IMR-90 (cell line): ENCODE measurements around the gene RFPL1. TPM values are rescaled to one million over a fixed set of nuclear protein-coding genes. Genes with fewer than 3 reads are reported as not detected.

ENCODE experiments used
- ATAC-seq: fragments of 200-7000 bp; cut with Tn5 transposase; 2 replicates; pipeline ENCODE4 v1.9.1; 2020; ENCODE audit warnings: low read depth, mild to moderate bottlenecking, moderate library complexity
- BruUV-seq: library from RNA; stranded (reverse); fragments of 400-500 nt; replicated peaks from 2 replicates; lab custom pipeline; 2021; lab: Mats Ljungman, UMichigan
- CTCF ChIA-PET: fragments of 300-600 bp; formaldehyde crosslinking; extraction: SDS; loops from one replicate; lab custom pipeline; 2021; ENCODE audit warnings: antibody characterized with exemption; lab: Yijun Ruan, JAX
- POLR2A ChIA-PET: fragments of 300-600 bp; sonication (Branson Sonifier 250); formaldehyde crosslinking; loops from one replicate; lab custom pipeline; 2022; ENCODE audit warnings: antibody characterized with exemption; ENCODE audit not compliant: unreplicated experiment; lab: Charles Lee
- DNase-seq: peaks from one replicate; pipeline ENCODE4 v3.0.0; 2013
- H2AFZ ChIP-seq: replicated peaks from 2 replicates; pipeline ENCODE3; 2013; ENCODE audit warnings: low read length, mild to moderate bottlenecking; ENCODE audit not compliant: poor library complexity
- H2AK5ac ChIP-seq: 2 replicates; pipeline ENCODE4 v1.6.1; 2013; ENCODE audit warnings: low read depth, low read length, inconsistent platforms
- H2AK9ac ChIP-seq: replicated peaks from 2 replicates; pipeline ENCODE3; 2013; ENCODE audit warnings: mild to moderate bottlenecking, low read depth, low read length, moderate library complexity; ENCODE audit not compliant: poor library complexity
- H2BK120ac ChIP-seq: 2 replicates; pipeline ENCODE4 v1.6.1; 2013; ENCODE audit warnings: low read depth, low read length, inconsistent platforms
- H2BK15ac ChIP-seq: 3 replicates; pipeline ENCODE4 v1.6.1; 2013; ENCODE audit warnings: low read depth, low read length, inconsistent platforms
- H2BK20ac ChIP-seq: 2 replicates; pipeline ENCODE4 v1.6.1; 2013; ENCODE audit warnings: low read depth, mild to moderate bottlenecking, inconsistent platforms, low read length, moderate library complexity
- H2BK5ac ChIP-seq: 2 replicates; pipeline ENCODE4 v1.6.1; 2013; ENCODE audit warnings: mild to moderate bottlenecking, low read depth, low read length, inconsistent platforms; ENCODE audit not compliant: poor library complexity, severe bottlenecking
- H3K14ac ChIP-seq: replicated peaks from 2 replicates; pipeline ENCODE4 v1.6.1; 2013; ENCODE audit warnings: low read depth, low read length, inconsistent platforms
- H3K18ac ChIP-seq: 2 replicates; pipeline ENCODE4 v1.6.1; 2013; ENCODE audit warnings: low read depth, low read length, control low read depth
- H3K23ac ChIP-seq: 2 replicates; pipeline ENCODE4 v1.6.1; 2013; ENCODE audit warnings: low read depth, low read length, inconsistent platforms
- H3K27ac ChIP-seq: 2 replicates; pipeline ENCODE4 v1.5.1; 2013; ENCODE audit warnings: mild to moderate bottlenecking, control low read depth, low read length; ENCODE audit not compliant: insufficient read depth
- H3K27me3 ChIP-seq: 2 replicates; pipeline ENCODE4 v1.6.1; 2013; ENCODE audit warnings: low read length; ENCODE audit not compliant: control insufficient read depth, insufficient read depth
- H3K36me3 ChIP-seq: 2 replicates; pipeline ENCODE4 v1.6.1; 2013; ENCODE audit warnings: low read length, mixed read lengths; ENCODE audit not compliant: control insufficient read depth, insufficient read depth
- H3K4ac ChIP-seq: 2 replicates; pipeline ENCODE4 v1.6.1; 2013; ENCODE audit warnings: low read depth, low read length, inconsistent platforms
- H3K4me1 ChIP-seq: 2 replicates; pipeline ENCODE4 v1.6.1; 2013; ENCODE audit warnings: low read length, mixed read lengths; ENCODE audit not compliant: control insufficient read depth, insufficient read depth
- H3K4me2 ChIP-seq: 2 replicates; pipeline ENCODE4 v1.6.1; 2013; ENCODE audit warnings: low read depth, mild to moderate bottlenecking, control low read depth, low read length, moderate library complexity
- H3K4me3 ChIP-seq: 2 replicates; pipeline ENCODE4 v1.5.1; 2013; ENCODE audit warnings: low read depth, mild to moderate bottlenecking, control low read depth, low read length, moderate library complexity; ENCODE audit not compliant: insufficient read depth
- H3K56ac ChIP-seq: 2 replicates; pipeline ENCODE4 v1.6.1; 2013; ENCODE audit warnings: low read length, inconsistent platforms; ENCODE audit not compliant: insufficient read depth; ENCODE audit errors: extremely low read depth
- H3K79me1 ChIP-seq, 2 experiments: 2 replicates each; pipeline ENCODE4 v1.6.1; 2013; ENCODE audit warnings: low read length in 2 of 2, inconsistent platforms in 1 of 2, low read depth in 1 of 2
- H3K9ac ChIP-seq: 2 replicates; pipeline ENCODE4 v1.6.1; 2013; ENCODE audit warnings: low read depth, low read length, control low read depth
- H3K9me1 ChIP-seq: 2 replicates; pipeline ENCODE4 v1.6.1; 2013; ENCODE audit warnings: low read length, inconsistent platforms; ENCODE audit not compliant: insufficient read depth
- H3K9me3 ChIP-seq: 2 replicates; pipeline ENCODE4 v1.6.1; 2013; ENCODE audit warnings: low read length; ENCODE audit not compliant: control insufficient read depth, insufficient read depth
- H4K20me1 ChIP-seq: 2 replicates; pipeline ENCODE4 v1.6.1; 2013; ENCODE audit warnings: low read length, inconsistent platforms; ENCODE audit not compliant: insufficient read depth
- H4K5ac ChIP-seq: 2 replicates; pipeline ENCODE4 v1.6.1; 2013; ENCODE audit warnings: mild to moderate bottlenecking, low read depth, low read length, control low read depth
- H4K8ac ChIP-seq, 2 experiments: 2 replicates each; pipeline ENCODE4 v1.6.1; 2013; ENCODE audit warnings: low read depth in 2 of 2, low read length in 2 of 2, control low read depth in 1 of 2, inconsistent platforms in 1 of 2
- H4K91ac ChIP-seq: 2 replicates; pipeline ENCODE4 v1.6.1; 2013; ENCODE audit warnings: low read depth, low read length, inconsistent platforms; ENCODE audit not compliant: insufficient read depth
- BHLHE40 ChIP-seq: fragments of 150-350 bp; IDR thresholded peaks from 2 replicates; pipeline ENCODE4 v1.6.1; 2016; ENCODE audit warnings: mild to moderate bottlenecking, low read depth, low read length
- CHD1 ChIP-seq: IDR thresholded peaks from 2 replicates; pipeline ENCODE4 v1.6.1; 2012; ENCODE audit warnings: low read depth, low read length, improper control_type of control experiment
- CTCF ChIP-seq: conservative IDR thresholded peaks from 2 replicates; pipeline ENCODE4 v1.5.1; 2012; ENCODE audit warnings: mild to moderate bottlenecking, low read depth, low read length, improper control_type of control experiment
- ELK1 ChIP-seq: fragments of 150-350 bp; IDR thresholded peaks from 2 replicates; pipeline ENCODE4 v1.6.1; 2016; ENCODE audit warnings: low read depth, mild to moderate bottlenecking, low read length, moderate library complexity, borderline replicate concordance
- FOS ChIP-seq: fragments of 150-350 bp; IDR thresholded peaks from 2 replicates; pipeline ENCODE4 v1.6.1; 2016; ENCODE audit warnings: low read depth, low read length
- MAFK ChIP-seq: IDR thresholded peaks from 2 replicates; pipeline ENCODE4 v1.6.1; 2012; ENCODE audit warnings: low read depth, low read length, improper control_type of control experiment
- MAZ ChIP-seq: IDR thresholded peaks from 2 replicates; pipeline ENCODE4 v1.6.1; 2012; ENCODE audit warnings: low read depth, mild to moderate bottlenecking, low read length, improper control_type of control experiment, moderate library complexity, borderline replicate concordance
- MXI1 ChIP-seq: IDR thresholded peaks from 2 replicates; pipeline ENCODE4 v1.6.1; 2012; ENCODE audit warnings: low read depth, mild to moderate bottlenecking, low read length, moderate library complexity, borderline replicate concordance
- NFE2L2 ChIP-seq: fragments of 150-350 bp; IDR thresholded peaks from 2 replicates; pipeline ENCODE4 v1.6.1; 2016; ENCODE audit warnings: low read depth, mild to moderate bottlenecking, low read length
- POLR2A ChIP-seq: IDR thresholded peaks from 2 replicates; pipeline ENCODE4 v1.6.1; 2012; ENCODE audit warnings: mild to moderate bottlenecking, low read depth, low read length
- RAD21 ChIP-seq: IDR thresholded peaks from 2 replicates; pipeline ENCODE4 v1.6.1; 2012; ENCODE audit warnings: low read length, improper control_type of control experiment
- RCOR1 ChIP-seq: IDR thresholded peaks from 2 replicates; pipeline ENCODE4 v1.6.1; 2012; ENCODE audit warnings: mild to moderate bottlenecking, low read length, improper control_type of control experiment; ENCODE audit not compliant: insufficient replicate concordance
- WGBS, 2 experiments: methylation state at CpG; one replicate each; pipeline versions ENCODE4 v1.1.5 to v1.1.7; 2013; ENCODE audit warnings: missing lambda C conversion rate in 2 of 2; ENCODE audit not compliant: insufficient read length in 1 of 2; ENCODE audit errors: extremely low coverage in 2 of 2; 5-methylcytosine and 5-hydroxymethylcytosine counted together
- dilution Hi-C: fragments of 300-500 bp; cut with HindIII; formaldehyde crosslinking; loops from one replicate; pipeline ENCODE4 v1.14.3; 2018; ENCODE audit warnings: low sequenced_read_pairs; ENCODE audit not compliant: unreplicated experiment
- in situ Hi-C: fragments of 300-500 bp; cut with MboI; formaldehyde crosslinking; loops from 3 replicates; pipeline ENCODE4 v1.14.3; 2019; ENCODE audit warnings: low sequenced_read_pairs, inconsistent platforms, mixed read lengths
- intact Hi-C: fragments of 100-400 bp; cut with micrococcal nuclease; formaldehyde crosslinking; loops from 2 replicates; pipeline ENCODE4 v1.10.0; 2022
- polyA plus RNA-seq, 3 experiments: library from polyadenylated mRNA; depleted of rRNA; stranded (reverse); fragments of >200 nt; gene quantifications; 2 replicates each; pipeline ENCODE4 v1.2.3, GENCODE V29; 2012; ENCODE audit warnings: low replicate concordance in 1 of 3
- total RNA-seq: library from RNA; depleted of rRNA; stranded (reverse); fragments of >200 nt; gene quantifications from 2 replicates; pipeline ENCODE4 v1.2.3, GENCODE V29; 2012

The RFPL1 gene
- total and polyA plus RNA-seq, 2 of the 4 experiments (the other 2 are of a cell fraction): not detected

GRCh38 chr22:29485448-29485847, 47.1 kb downstream of the RFPL1 start:
- WGBS, 2 experiments: 93% methylated on average over 5 of the region's 8 CpGs; no CpG with 5 or more reads in 1 of the 2 experiments
- intact Hi-C loops: no loop called here

More at GRCh38 chr22:29485448-29485847, 47.1 kb downstream of the RFPL1 start:
- no peak overlapping the region for H2AK5ac ChIP-seq
- H2BK5ac ChIP-seq: no peak overlapping the region
- no peaks in the 10 kb centered on the region for H4K20me1 ChIP-seq
- no peak overlapping the region for H4K91ac ChIP-seq
- no peak overlapping the region for H3K4me2 ChIP-seq
- H4K5ac ChIP-seq: no peak overlapping the region
- H3K14ac ChIP-seq: no peak overlapping the region
- H3K79me1 ChIP-seq: no peaks in the 10 kb centered on the region
- H3K18ac ChIP-seq: no peak overlapping the region
- no peak overlapping the region for H2BK20ac ChIP-seq
- H3K9me1 ChIP-seq: no peaks in the 10 kb centered on the region
- no peak overlapping the region for H3K4ac ChIP-seq
- no peak overlapping the region for H3K23ac ChIP-seq
- peaks cover 19% of the 10 kb centered on the region for H3K27me3 ChIP-seq
- no peak overlapping the region for H3K27ac ChIP-seq
- in situ Hi-C loops: no loop called here
- H2BK120ac ChIP-seq: no peak overlapping the region
- H2BK15ac ChIP-seq: no peak overlapping the region
- no peaks in the 10 kb centered on the region for H3K4me1 ChIP-seq
- no peak overlapping the region for H3K9ac ChIP-seq
- TF ChIP-seq RCOR1 (no peak), FOS (no peak), MXI1 (no peak), CHD1 (no peak), NFE2L2 (no peak), MAZ (no peak), BHLHE40 (no peak), RAD21 (no peak), POLR2A (no peak), CTCF (no peak), ELK1 (no peak), MAFK (no peak)
- POLR2A ChIA-PET: no interaction called here
- no peak overlapping the region for H4K8ac ChIP-seq
- H3K4me3 ChIP-seq: no peak overlapping the region
- H3K56ac ChIP-seq: no peak overlapping the region
- DNase-seq (no peak), ATAC-seq (no peak)
- CTCF ChIA-PET: no interaction called here
- BruUV-seq: no TSS peak
- no peak overlapping the region for H2AK9ac ChIP-seq
- H2AFZ ChIP-seq: no peak overlapping the region
- dilution Hi-C loops: no loop called here
- H3K9me3 ChIP-seq: no peaks in the 10 kb centered on the region
- H3K36me3 ChIP-seq: no peaks in the 10 kb centered on the region
